Effector CD4-positive, alpha-beta T cell (primary cell): ENCODE data around the gene ACBD6.

Source experiments
- DNase-seq: peaks from one replicate; pipeline ENCODE4 v3.0.0-alpha.2; 2020

The ACBD6 gene

GRCh38 chr1:180268556-180269075 lies 233.8 kb downstream of the ACBD6 start:
- DNase-seq, result no peak

- no peak for DNase-seq
Measured at GRCh38 chr1:180267761-180268555, 234.4 kb downstream of the ACBD6 start.

GRCh38 chr1:180267211-180267561 lies 235.2 kb downstream of the ACBD6 start:
- DNase-seq, result no peak

- no peak for DNase-seq
Measured at GRCh38 chr1:180266275-180267210, 235.8 kb downstream of the ACBD6 start.

- no peak for DNase-seq
Measured at GRCh38 chr1:180265871-180266270, 236.5 kb downstream of the ACBD6 start.

- no peak for DNase-seq
Measured at GRCh38 chr1:180265201-180265600, 237.2 kb downstream of the ACBD6 start.

- DNase-seq, result no peak
Measured at GRCh38 chr1:180264595-180264994, 237.8 kb downstream of the ACBD6 start.

- DNase-seq, result no peak
Measured at GRCh38 chr1:180262628-180263488, 239.5 kb downstream of the ACBD6 start.

GRCh38 chr1:180261524-180262155 lies 240.7 kb downstream of the ACBD6 start:
- DNase-seq, result no peak

GRCh38 chr1:180261030-180261429 lies 241.3 kb downstream of the ACBD6 start:
- DNase-seq, result no peak

GRCh38 chr1:180260541-180260940 lies 241.8 kb downstream of the ACBD6 start:
- DNase-seq, result no peak

- no peak for DNase-seq
Measured at GRCh38 chr1:180259431-180260338, 242.7 kb downstream of the ACBD6 start.

- no peak for DNase-seq
Measured at GRCh38 chr1:180258935-180259334, 243.4 kb downstream of the ACBD6 start.

GRCh38 chr1:180258290-180258689 lies 244.1 kb downstream of the ACBD6 start:
- DNase-seq, result no peak

GRCh38 chr1:180257486-180257885 lies 244.9 kb downstream of the ACBD6 start:
- no peak for DNase-seq

GRCh38 chr1:180257028-180257386 lies 245.4 kb downstream of the ACBD6 start:
- DNase-seq, result no peak

GRCh38 chr1:180256341-180257027 lies 245.9 kb downstream of the ACBD6 start:
- DNase-seq, result no peak

- DNase-seq, result no peak
Measured at GRCh38 chr1:180255536-180256340, 246.6 kb downstream of the ACBD6 start.

GRCh38 chr1:180254854-180255253 lies 247.5 kb downstream of the ACBD6 start:
- DNase-seq, result no peak

GRCh38 chr1:180254496-180254819 lies 247.9 kb downstream of the ACBD6 start:
- DNase-seq, result no peak
